Uterus (tissue), 4 donors: ENCODE data around the gene ATP4B. TPM values are rescaled to one million over a fixed set of nuclear protein-coding genes. Genes with fewer than 3 reads are reported as not detected.

ENCODE experiments used
- DNase-seq, 2 donors: peaks; one replicate each; pipeline ENCODE4 v3.0.0-alpha.2; 2019 to 2020
- H3K27ac ChIP-seq, 2 donors: fragments of 200-600 bp; sonication (generic); 1 replicate in 1 of 2; 2 replicates in 1 of 2; pipeline ENCODE4 v1.5.1; 2016 to 2018
- H3K27me3 ChIP-seq, 2 donors: fragments of 200-600 bp; sonication (generic); one replicate each; pipeline ENCODE4 v1.5.1; 2018 to 2019; ENCODE audit warnings: control low read depth in 1 of 2
- H3K36me3 ChIP-seq, 2 donors: fragments of 200-600 bp; sonication (generic); one replicate each; pipeline ENCODE4 v1.5.1; 2019; ENCODE audit warnings: control low read depth in 1 of 2
- H3K4me1 ChIP-seq, 2 donors: fragments of 200-600 bp; sonication (generic); one replicate each; pipeline ENCODE4 v1.5.1; 2018 to 2019; ENCODE audit warnings: control low read depth in 1 of 2
- H3K4me3 ChIP-seq, 2 donors: fragments of 200-600 bp; sonication (generic); 1 replicate in 1 of 2; 2 replicates in 1 of 2; pipeline ENCODE4 v1.5.1; 2018 to 2019; ENCODE audit warnings: mild to moderate bottlenecking in 1 of 2
- H3K9me3 ChIP-seq, 2 donors: fragments of 200-600 bp; sonication (generic); one replicate each; pipeline ENCODE4 v1.5.1; 2019; ENCODE audit warnings: control low read depth in 1 of 2
- POLR2A ChIP-seq, 2 donors: fragments of 450-650 bp; IDR thresholded peaks; one replicate each; pipeline ENCODE4 v1.6.1; 2016; ENCODE audit warnings: antibody characterized with exemption in 2 of 2, mild to moderate bottlenecking in 1 of 2, moderate library complexity in 1 of 2
- intact Hi-C: fragments of 100-400 bp; cut with DNase I; formaldehyde crosslinking; loops from one replicate; pipeline ENCODE4 v1.15.1; 2023; ENCODE audit warnings: low total_unique reads
- total RNA-seq, 4 donors: library from RNA; depleted of rRNA in 3 of 4; stranded (reverse); fragments of >200 nt in 3 of 4; gene quantifications; one replicate each; pipeline versions ENCODE4 v1.1.0 to v1.2.4, GENCODE V29; 2014 to 2023
- TF ChIP-seq, protein P1 (sequence below), 4 experiments: fragments of 200-600 bp in 2 of 4; fragments of 450-650 bp in 2 of 4; sonication (generic) in 2 of 4; IDR thresholded peaks; one replicate each; pipeline ENCODE4 v1.5.1; 2016 to 2019; ENCODE audit warnings: antibody characterized with exemption in 4 of 4, mild to moderate bottlenecking in 2 of 4, moderate library complexity in 1 of 4
- donor health status: DM: yes; HTN: yes; CAD: no.

Gene ATP4B
- total RNA-seq, 4 donors from 2014 or later: 0.28 TPM; not detected in 3

DNA sequence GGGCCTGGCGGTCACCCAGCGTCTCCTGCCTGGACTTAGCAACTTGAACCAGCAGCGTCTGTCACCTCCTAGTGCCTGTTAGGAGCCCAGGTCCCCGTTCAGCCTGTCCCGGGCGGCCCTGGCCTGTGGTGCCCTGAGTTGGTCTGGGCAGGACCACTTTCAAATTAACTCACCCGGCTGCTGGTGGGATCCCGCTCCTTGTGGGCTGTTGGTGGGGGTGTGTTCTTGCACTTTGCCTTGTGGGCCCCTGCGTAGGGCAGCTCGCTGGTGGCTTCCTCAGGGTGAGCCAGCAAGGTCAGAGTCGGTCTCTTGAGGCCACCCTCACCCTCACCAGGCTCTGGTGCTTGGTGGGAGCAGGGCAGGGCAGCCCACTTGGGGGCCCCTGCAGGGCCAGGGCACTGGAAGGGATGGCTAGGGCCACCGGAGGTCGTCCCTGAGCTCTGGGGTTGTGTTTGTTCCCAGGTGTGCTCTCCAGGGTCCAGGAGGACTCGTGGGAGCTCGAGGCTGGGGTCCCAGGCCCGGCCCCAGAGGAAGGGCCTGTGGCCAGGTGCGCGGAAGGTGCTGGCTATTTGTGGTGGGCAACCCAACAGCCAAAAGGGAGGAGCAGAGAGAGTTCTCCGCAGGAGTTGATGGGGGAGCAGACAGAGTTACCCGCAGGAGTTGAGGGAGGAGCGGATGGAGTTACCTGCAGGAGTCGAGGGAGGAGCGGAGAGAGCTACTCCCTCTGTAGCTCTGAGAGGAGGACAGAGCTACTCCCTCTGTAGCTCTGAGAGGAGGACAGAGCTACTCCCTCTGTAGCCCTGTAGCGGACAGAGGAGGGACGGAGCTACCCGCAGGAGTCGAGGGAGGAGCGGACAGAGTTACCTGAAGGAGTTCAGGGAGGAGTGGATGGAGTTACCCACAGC is 56.6 kb downstream of the ATP4B start:
- TF ChIP-seq, protein P1, sequence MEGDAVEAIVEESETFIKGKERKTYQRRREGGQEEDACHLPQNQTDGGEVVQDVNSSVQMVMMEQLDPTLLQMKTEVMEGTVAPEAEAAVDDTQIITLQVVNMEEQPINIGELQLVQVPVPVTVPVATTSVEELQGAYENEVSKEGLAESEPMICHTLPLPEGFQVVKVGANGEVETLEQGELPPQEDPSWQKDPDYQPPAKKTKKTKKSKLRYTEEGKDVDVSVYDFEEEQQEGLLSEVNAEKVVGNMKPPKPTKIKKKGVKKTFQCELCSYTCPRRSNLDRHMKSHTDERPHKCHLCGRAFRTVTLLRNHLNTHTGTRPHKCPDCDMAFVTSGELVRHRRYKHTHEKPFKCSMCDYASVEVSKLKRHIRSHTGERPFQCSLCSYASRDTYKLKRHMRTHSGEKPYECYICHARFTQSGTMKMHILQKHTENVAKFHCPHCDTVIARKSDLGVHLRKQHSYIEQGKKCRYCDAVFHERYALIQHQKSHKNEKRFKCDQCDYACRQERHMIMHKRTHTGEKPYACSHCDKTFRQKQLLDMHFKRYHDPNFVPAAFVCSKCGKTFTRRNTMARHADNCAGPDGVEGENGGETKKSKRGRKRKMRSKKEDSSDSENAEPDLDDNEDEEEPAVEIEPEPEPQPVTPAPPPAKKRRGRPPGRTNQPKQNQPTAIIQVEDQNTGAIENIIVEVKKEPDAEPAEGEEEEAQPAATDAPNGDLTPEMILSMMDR (IDR thresholded peaks at IDR 0.05): no peak
- TF ChIP-seq POLR2A (IDR thresholded peaks at IDR 0.05): no peak
- DNase-seq: no peak
- Histone ChIP-seq H3K9me3 (no peaks in the 10 kb centered on the region), H3K4me1 (no peaks in the 10 kb centered on the region), H3K36me3 (no peaks in the 10 kb centered on the region), H3K27me3 (no peaks in the 10 kb centered on the region), H3K4me3 (no peak overlapping the region), H3K27ac (no peak overlapping the region)
- intact Hi-C loops: no loop called here

DNA sequence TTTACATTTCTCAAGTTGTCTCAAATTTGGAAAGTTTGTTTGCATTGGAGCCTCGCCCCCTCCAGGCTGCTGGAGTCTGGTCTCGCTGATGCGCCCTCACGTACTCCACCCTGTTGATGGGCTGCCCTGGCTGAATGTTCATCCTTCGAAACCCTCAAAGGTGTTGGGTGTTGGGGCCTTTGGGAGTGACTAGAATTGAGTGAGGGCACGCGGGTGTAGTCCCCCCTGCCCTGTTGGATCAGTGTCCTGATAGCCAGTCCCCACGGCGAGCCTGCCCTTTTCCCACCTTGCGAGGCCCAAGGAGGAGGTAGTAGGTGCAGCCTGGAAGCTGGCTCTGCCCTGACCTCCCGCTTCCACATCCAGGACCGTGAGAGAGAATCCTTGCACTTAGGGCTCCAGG is 58.6 kb downstream of the ATP4B start:
- H3K27me3 ChIP-seq: no peaks in the 10 kb centered on the region
- no peak for DNase-seq
- TF ChIP-seq POLR2A (IDR thresholded peaks at IDR 0.05): no peak
- TF ChIP-seq, protein P1 (IDR thresholded peaks at IDR 0.05): no peak
- no peaks in the 10 kb centered on the region for H3K9me3 ChIP-seq
- no peaks in the 10 kb centered on the region for H3K36me3 ChIP-seq
- no peak overlapping the region for H3K27ac ChIP-seq
- intact Hi-C loops: no loop called here
- H3K4me1 ChIP-seq: no peaks in the 10 kb centered on the region
- no peak overlapping the region for H3K4me3 ChIP-seq

Other genes starting within 250 kb of the ATP4B start
- gene ADPRHL1, start 204.7 kb downstream of the ATP4B start, total RNA-seq: 1 to 10 TPM in 2 of 4 donors, not detected in 2; 1.6 to 3.3 TPM
- 10 to 100 TPM in 3 of 4 donors, 1 to 10 TPM in 1; 7.7 to 68.2 (median 29.3) TPM for gene DCUN1D2, start 167.5 kb downstream of the ATP4B start, total RNA-seq
- gene TFDP1, start 73.4 kb downstream of the ATP4B start, total RNA-seq: 100 to 1,000 TPM in 1 of 4 donors, 10 to 100 TPM in 3; 10.3 to 101 (median 52.3) TPM
- gene GRK1, start 9.0 kb upstream of the ATP4B start, total RNA-seq: under 1 TPM in 2 of 4 donors, not detected in 2; 0.07 to 0.12 TPM
- 100 to 1,000 TPM in 1 of 4 donors, 10 to 100 TPM in 2, 1 to 10 TPM in 1; 1.8 to 143 (median 33.2) TPM for gene TMEM255B, start 101.0 kb upstream of the ATP4B start, total RNA-seq
- gene GAS6, start 205.9 kb upstream of the ATP4B start, total RNA-seq: 100 to 1,000 TPM; 128 to 287 (median 199) TPM